BLaER1 treated with 17β-estradiol and CSF1 and Interleukin-3, amounts not matched to agents 10 nM and 100 nM (cell line): Measurements from ENCODE around the gene AKAP6.

ENCODE experiments used
- H3K27ac ChIP-seq, 11 experiments: shearing (Covaris generic); formaldehyde crosslinking; 2 replicates each; pipeline ENCODE4 v1.8.1; 2022
- H3K27me3 ChIP-seq, 11 experiments: shearing (Covaris generic); formaldehyde crosslinking; 2 replicates each; pipeline ENCODE4 v1.8.1; 2022
- H3K36me3 ChIP-seq, 11 experiments: shearing (Covaris generic); formaldehyde crosslinking; 2 replicates each; pipeline ENCODE4 v1.8.1; 2022
- H3K4me1 ChIP-seq, 10 experiments: shearing (Covaris generic); formaldehyde crosslinking; 2 replicates each; pipeline ENCODE4 v1.8.1; 2022
- H3K4me2 ChIP-seq, 11 experiments: shearing (Covaris generic); formaldehyde crosslinking; 2 replicates each; pipeline ENCODE4 v1.8.1; 2022
- H3K4me3 ChIP-seq, 10 experiments: shearing (Covaris generic); formaldehyde crosslinking; 2 replicates each; pipeline ENCODE4 v1.8.1; 2022
- H3K9ac ChIP-seq, 11 experiments: shearing (Covaris generic); formaldehyde crosslinking; 2 replicates each; pipeline ENCODE4 v1.8.1; 2022
- H3K9me3 ChIP-seq, 11 experiments: shearing (Covaris generic); formaldehyde crosslinking; replicated peaks in 1 of 11; 2 replicates each; pipeline ENCODE4 v1.8.1; 2022
- H4K20me1 ChIP-seq, 11 experiments: shearing (Covaris generic); formaldehyde crosslinking; 2 replicates each; pipeline ENCODE4 v1.8.1; 2022
- Cebpa-rat ChIP-seq, 11 experiments: shearing (Covaris generic); IDR thresholded peaks; 2 replicates each; pipeline ENCODE4 v1.8.1; 2022

The AKAP6 gene

GRCh38 chr14:32584079-32584478, 255.0 kb downstream of the AKAP6 start:
- no peak overlapping the region for H3K9ac ChIP-seq
- TF ChIP-seq Cebpa-rat (IDR thresholded peaks at IDR 0.05): no peak
- no peaks in the 10 kb centered on the region for H3K27me3 ChIP-seq
- H3K4me1 ChIP-seq: peaks cover 0 to 11% (median 0%) of the 10 kb centered on the region in 10 experiments; a peak in 4 of 20 replicates
- no peaks in the 10 kb centered on the region for H3K36me3 ChIP-seq
- H3K9me3 ChIP-seq: peaks cover 13 to 19% (median 16%) of the 10 kb centered on the region in 11 experiments; a peak in 21 of 22 replicates
- no peak overlapping the region for H3K27ac ChIP-seq
- no peak overlapping the region for H3K4me2 ChIP-seq
- no peaks in the 10 kb centered on the region for H4K20me1 ChIP-seq
- no peak overlapping the region for H3K4me3 ChIP-seq

- H3K4me2 ChIP-seq: peak overlapping the region in 2 of 11 experiments; percentile 55 to 66; a peak in 4 of 22 replicates
- H3K9me3 ChIP-seq: peaks cover 13 to 19% (median 16%) of the 10 kb centered on the region in 11 experiments; a peak in 21 of 22 replicates
- H3K9ac ChIP-seq: no peak overlapping the region
- peaks cover 0 to 13% (median 0%) of the 10 kb centered on the region in 10 experiments; a peak in 5 of 20 replicates for H3K4me1 ChIP-seq
- TF ChIP-seq Cebpa-rat (IDR thresholded peaks at IDR 0.05): no peak
- H4K20me1 ChIP-seq: no peaks in the 10 kb centered on the region
- no peaks in the 10 kb centered on the region for H3K36me3 ChIP-seq
- H3K27me3 ChIP-seq: no peaks in the 10 kb centered on the region
- H3K27ac ChIP-seq: no peak overlapping the region
- H3K4me3 ChIP-seq: no peak overlapping the region
Observed at GRCh38 chr14:32587461-32587860, 258.4 kb downstream of the AKAP6 start.

GRCh38 chr14:32588448-32589320, 259.6 kb downstream of the AKAP6 start:
- no peaks in the 10 kb centered on the region for H4K20me1 ChIP-seq
- H3K9ac ChIP-seq: no peak overlapping the region
- H3K36me3 ChIP-seq: no peaks in the 10 kb centered on the region
- no peak for TF ChIP-seq Cebpa-rat (IDR thresholded peaks at IDR 0.05)
- H3K27ac ChIP-seq: no peak overlapping the region
- peaks cover 0 to 26% (median 7%) of the 10 kb centered on the region in 10 experiments; a peak in 11 of 20 replicates for H3K4me1 ChIP-seq
- no peak overlapping the region for H3K4me2 ChIP-seq
- H3K4me3 ChIP-seq: no peak overlapping the region
- no peaks in the 10 kb centered on the region for H3K27me3 ChIP-seq
- peaks cover 7 to 10% (median 8%) of the 10 kb centered on the region in 11 experiments; a peak in 21 of 22 replicates for H3K9me3 ChIP-seq

GRCh38 chr14:32590157-32590556, 261.1 kb downstream of the AKAP6 start:
- no peak for TF ChIP-seq Cebpa-rat (IDR thresholded peaks at IDR 0.05)

GRCh38 chr14:32593290-32593942, 264.3 kb downstream of the AKAP6 start:
- no peak for TF ChIP-seq Cebpa-rat (IDR thresholded peaks at IDR 0.05)
- Histone ChIP-seq H3K4me1 (peaks cover 0 to 18% (median 7%) of the 10 kb centered on the region in 10 experiments; a peak in 11 of 20 replicates), H3K27me3 (no peaks in the 10 kb centered on the region), H3K27ac (no peak overlapping the region), H3K9ac (no peak overlapping the region), H4K20me1 (no peaks in the 10 kb centered on the region), H3K36me3 (no peaks in the 10 kb centered on the region), H3K4me3 (no peak overlapping the region), H3K9me3 (no peaks in the 10 kb centered on the region), H3K4me2 (peak overlapping the region in 5 of 11 experiments; percentile 40 to 75 (median 48); a peak in 10 of 22 replicates)

More at GRCh38 chr14:32590157-32590556, 261.1 kb downstream of the AKAP6 start:
- Histone ChIP-seq H3K9ac (no peak overlapping the region), H3K27me3 (no peaks in the 10 kb centered on the region), H3K36me3 (no peaks in the 10 kb centered on the region), H4K20me1 (no peaks in the 10 kb centered on the region), H3K4me3 (no peak overlapping the region), H3K27ac (no peak overlapping the region), H3K9me3 (no peaks in the 10 kb centered on the region), H3K4me2 (no peak overlapping the region), H3K4me1 (peaks cover 0 to 29% (median 7%) of the 10 kb centered on the region in 10 experiments; a peak in 11 of 20 replicates)

GRCh38 chr14:32594766-32595165, 265.7 kb downstream of the AKAP6 start:
- no peaks in the 10 kb centered on the region for H4K20me1 ChIP-seq

GRCh38 chr14:32595497-32595896, 266.4 kb downstream of the AKAP6 start:
- TF ChIP-seq Cebpa-rat (IDR thresholded peaks at IDR 0.05): no peak
- H3K27me3 ChIP-seq: no peaks in the 10 kb centered on the region
- no peak overlapping the region for H3K9ac ChIP-seq
- H3K27ac ChIP-seq: no peak overlapping the region
- no peaks in the 10 kb centered on the region for H4K20me1 ChIP-seq
- peaks cover 0 to 18% (median 7%) of the 10 kb centered on the region in 10 experiments; a peak in 11 of 20 replicates for H3K4me1 ChIP-seq
- no peak overlapping the region for H3K4me2 ChIP-seq
- no peaks in the 10 kb centered on the region for H3K9me3 ChIP-seq
- no peaks in the 10 kb centered on the region for H3K36me3 ChIP-seq
- H3K4me3 ChIP-seq: no peak overlapping the region

More at GRCh38 chr14:32594766-32595165, 265.7 kb downstream of the AKAP6 start:
- Histone ChIP-seq H3K27ac (no peak overlapping the region), H3K27me3 (no peaks in the 10 kb centered on the region), H3K9me3 (no peaks in the 10 kb centered on the region), H3K4me3 (no peak overlapping the region), H3K4me1 (peaks cover 0 to 18% (median 7%) of the 10 kb centered on the region in 10 experiments; a peak in 11 of 20 replicates), H3K4me2 (no peak overlapping the region), H3K9ac (no peak overlapping the region), H3K36me3 (no peaks in the 10 kb centered on the region)
- TF ChIP-seq Cebpa-rat (IDR thresholded peaks at IDR 0.05): no peak

GRCh38 chr14:32596390-32596789, 267.3 kb downstream of the AKAP6 start:
- H3K27ac ChIP-seq: no peak overlapping the region
- H3K9me3 ChIP-seq: no peaks in the 10 kb centered on the region
- no peak overlapping the region for H3K9ac ChIP-seq
- H3K4me2 ChIP-seq: no peak overlapping the region
- no peak for TF ChIP-seq Cebpa-rat (IDR thresholded peaks at IDR 0.05)
- H3K4me1 ChIP-seq: peaks cover 0 to 18% (median 7%) of the 10 kb centered on the region in 10 experiments; a peak in 11 of 20 replicates
- H3K4me3 ChIP-seq: no peak overlapping the region
- H3K27me3 ChIP-seq: no peaks in the 10 kb centered on the region
- H4K20me1 ChIP-seq: no peaks in the 10 kb centered on the region
- H3K36me3 ChIP-seq: no peaks in the 10 kb centered on the region

GRCh38 chr14:32597771-32598170, 268.7 kb downstream of the AKAP6 start:
- H3K4me1 ChIP-seq: peaks cover 0 to 25% (median 7%) of the 10 kb centered on the region in 10 experiments; a peak in 11 of 20 replicates

More at GRCh38 chr14:32597771-32598170, 268.7 kb downstream of the AKAP6 start:
- Histone ChIP-seq H3K36me3 (no peaks in the 10 kb centered on the region), H3K27me3 (no peaks in the 10 kb centered on the region), H3K9ac (no peak overlapping the region), H3K27ac (no peak overlapping the region), H3K9me3 (no peaks in the 10 kb centered on the region), H4K20me1 (no peaks in the 10 kb centered on the region), H3K4me2 (no peak overlapping the region), H3K4me3 (no peak overlapping the region)
- TF ChIP-seq Cebpa-rat (IDR thresholded peaks at IDR 0.05): no peak
